Transverse colon (tissue), 4 donors: ENCODE results near the gene RPS23. TPM values are rescaled to one million over a fixed set of nuclear protein-coding genes. Genes with fewer than 3 reads are reported as not detected.

Source experiments
- DNase-seq: peaks from one replicate; pipeline ENCODE4 v3.0.0-alpha.2; 2019
- H3K27ac ChIP-seq, 4 donors: fragments of 200-600 bp; sonication (generic); 2 replicates each; pipeline ENCODE4 v1.5.1; 2016 to 2018; ENCODE audit warnings: inconsistent platforms in 4 of 4
- H3K27me3 ChIP-seq: fragments of 200-600 bp; sonication (generic); 2 replicates; pipeline ENCODE4 v1.5.1; 2017; ENCODE audit warnings: inconsistent platforms
- H3K36me3 ChIP-seq, 4 donors: fragments of 200-600 bp; sonication (generic); 2 replicates each; pipeline ENCODE4 v1.5.1; 2017 to 2019; ENCODE audit warnings: inconsistent platforms in 4 of 4
- H3K4me1 ChIP-seq, 4 donors: fragments of 200-600 bp; sonication (generic); 2 replicates each; pipeline ENCODE4 v1.5.1; 2017 to 2020; ENCODE audit warnings: inconsistent platforms in 4 of 4
- H3K4me3 ChIP-seq, 4 donors: fragments of 200-600 bp; sonication (generic); 1 replicate in 1 of 4; 2 replicates in 3 of 4; pipeline versions ENCODE4 v1.5.1 to v1.6.1; 2017 to 2019; ENCODE audit warnings: inconsistent platforms in 4 of 4
- H3K9me3 ChIP-seq, 2 donors: fragments of 200-600 bp; sonication (generic); 2 replicates each; pipeline ENCODE4 v1.5.1; 2017 to 2019; ENCODE audit warnings: inconsistent platforms in 2 of 2
- CTCF ChIP-seq, 5 experiments: fragments of 200-600 bp in 3 of 5; fragments of 450-650 bp in 2 of 5; sonication (generic) in 3 of 5; IDR thresholded peaks; 1 replicate in 2 of 5; 2 replicates in 3 of 5; pipeline ENCODE4 v1.5.1; 2016 to 2017; ENCODE audit warnings: antibody characterized with exemption in 5 of 5, inconsistent platforms in 3 of 5, mild to moderate bottlenecking in 2 of 5, moderate library complexity in 1 of 5
- EP300 ChIP-seq: sonication (generic); formaldehyde crosslinking; IDR thresholded peaks from one replicate; pipeline ENCODE4 v1.6.1; 2017; ENCODE audit warnings: antibody characterized with exemption, low read depth
- POLR2A ChIP-seq: fragments of 450-650 bp; IDR thresholded peaks from one replicate; pipeline ENCODE4 v1.6.1; 2016; ENCODE audit warnings: antibody characterized with exemption, mild to moderate bottlenecking, moderate library complexity
- POLR2AphosphoS5 ChIP-seq, 3 donors: sonication (generic); formaldehyde crosslinking; IDR thresholded peaks; one replicate each; pipeline ENCODE4 v1.6.1; 2016; ENCODE audit warnings: antibody characterized with exemption in 3 of 3
- WGBS, 2 donors: methylation state at CpG; one replicate each; pipeline ENCODE4 v1.1.5; 2018; ENCODE audit warnings: low coverage in 1 of 2; 5-methylcytosine and 5-hydroxymethylcytosine counted together
- in situ Hi-C, 4 donors: fragments of 200-750 bp; cut with MboI; loops; one replicate each; pipeline versions ENCODE4 v1.15.0 to v1.15.1; 2017; ENCODE audit warnings: low sequenced_read_pairs in 3 of 4, low pct_ligation_motif_present in 1 of 4, low pct_unique_long_range_greater_than_20kb in 1 of 4
- intact Hi-C: fragments of 100-400 bp; cut with DNase I; formaldehyde crosslinking; loops from one replicate; pipeline ENCODE4 v1.15.1; 2023; ENCODE audit warnings: low total_unique reads
- total RNA-seq, 4 donors: library from RNA; depleted of rRNA; stranded (reverse); fragments of >200 nt; gene quantifications; one replicate each; pipeline ENCODE4 v1.1.0, GENCODE V29; 2016

Gene RPS23
- total RNA-seq, 4 donors from 2014 or later: 482 to 1,766 (median 1,102) TPM

- whole genome bisulfite sequencing, 2 donors: 47 to 56% methylated on average over 5 of the region's 5 CpGs
- DNase-seq: peak; percentile 50
- no peak overlapping the region for H3K4me3 ChIP-seq
- in situ Hi-C loops: no loop called here
- peak overlapping the region in 2 of 4 donors; percentile 25 to 43 for H3K27ac ChIP-seq
- H3K36me3 ChIP-seq: no peaks in the 10 kb centered on the region
- intact Hi-C loops: no loop called here
- H3K4me1 ChIP-seq: peaks cover 0 to 7% (median 2%) of the 10 kb centered on the region in 4 donors
- no peaks in the 10 kb centered on the region for H3K9me3 ChIP-seq
- no peaks in the 10 kb centered on the region for H3K27me3 ChIP-seq
- TF ChIP-seq POLR2A: no peak
- no peak for TF ChIP-seq CTCF (IDR thresholded peaks at IDR 0.05)
- no peak for TF ChIP-seq EP300
- no peak for TF ChIP-seq POLR2AphosphoS5 (IDR thresholded peaks at IDR 0.05)
These were observed 34.9 kb upstream of the RPS23 start for GRCh38 chr5:82313016-82313415.

GRCh38 chr5:82312373-82312856 is 34.3 kb upstream of the RPS23 start:
- TF ChIP-seq POLR2A (no peak), CTCF (IDR thresholded peaks at IDR 0.05) (peak; percentile 55 to 62 (median 56))
- intact Hi-C loops: no loop called here

DNA sequence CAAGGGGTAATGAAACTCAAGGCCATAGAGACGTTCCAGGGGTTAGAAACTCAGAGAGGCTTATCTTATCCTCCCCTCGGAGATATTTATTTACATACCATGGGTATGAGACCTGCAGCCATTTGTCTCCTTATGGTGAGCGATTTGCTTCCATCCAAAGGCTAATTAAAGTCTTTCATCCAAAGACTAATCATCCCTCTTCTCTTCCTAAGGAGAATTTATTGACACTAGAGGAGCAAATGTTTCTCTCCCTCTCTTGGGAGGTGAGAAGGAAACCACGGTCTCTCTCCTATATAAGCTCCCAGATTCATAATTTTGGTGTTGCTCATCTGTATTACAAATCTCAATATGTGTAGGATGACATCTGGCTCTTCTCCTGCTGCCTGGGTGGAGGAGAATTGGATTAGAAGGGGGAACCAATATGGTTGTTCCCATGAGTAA is 31.0 kb upstream of the RPS23 start:
- WGBS, 2 donors: 69 to 76% methylated on average over 4 of the region's 4 CpGs
- TF ChIP-seq CTCF (IDR thresholded peaks at IDR 0.05) (no peak), EP300 (no peak)

More at GRCh38 chr5:82312373-82312856, 34.3 kb upstream of the RPS23 start:
- Histone ChIP-seq H3K4me3 (no peak overlapping the region), H3K4me1 (peaks cover 0 to 7% (median 2%) of the 10 kb centered on the region in 4 donors), H3K27me3 (no peaks in the 10 kb centered on the region), H3K36me3 (no peaks in the 10 kb centered on the region), H3K27ac (peak overlapping the region in 2 of 4 donors; percentile 25 to 43), H3K9me3 (no peaks in the 10 kb centered on the region)
- 15 to 38% methylated on average over 9 to 17 of the region's 17 CpGs for WGBS, 2 donors
- peak; percentile 64 for DNase-seq
- in situ Hi-C loops: no loop called here

DNA sequence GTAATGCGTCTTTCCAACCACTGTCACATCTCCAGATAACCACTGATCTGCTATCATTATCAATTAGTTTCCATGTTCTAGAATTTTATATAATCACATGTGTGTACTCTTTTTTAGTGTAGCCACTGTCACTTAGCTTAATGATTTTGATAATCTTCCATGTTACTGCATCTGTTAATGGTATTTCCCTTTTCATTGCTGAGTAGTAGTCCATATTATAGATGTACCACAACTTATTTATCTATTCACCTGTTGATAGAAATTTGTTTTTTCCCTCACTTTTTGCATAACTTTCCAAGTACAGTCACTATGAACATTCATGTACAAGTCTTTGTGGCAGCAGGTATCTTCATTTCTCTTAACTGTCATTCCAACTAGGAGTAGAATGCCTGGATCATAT is 30.3 kb upstream of the RPS23 start:
- Histone ChIP-seq H3K4me1 (peaks cover 0 to 7% (median 2%) of the 10 kb centered on the region in 4 donors), H3K27ac (no peak overlapping the region), H3K27me3 (no peaks in the 10 kb centered on the region), H3K4me3 (no peak overlapping the region), H3K36me3 (no peaks in the 10 kb centered on the region), H3K9me3 (no peaks in the 10 kb centered on the region)
- in situ Hi-C loops (no loop called here), intact Hi-C loops (no loop called here)
- no peak for TF ChIP-seq POLR2AphosphoS5 (IDR thresholded peaks at IDR 0.05)
- no peak for TF ChIP-seq CTCF (IDR thresholded peaks at IDR 0.05)
- TF ChIP-seq POLR2A: no peak
- TF ChIP-seq EP300: no peak
- 94 to 97% methylated on average over 1 of the region's 1 CpG for WGBS, 2 donors
- no peak for DNase-seq

More for the DNA sequence above, 31.0 kb upstream of the RPS23 start:
- DNase-seq: no peak
- Histone ChIP-seq H3K4me1 (peaks cover 0 to 7% (median 2%) of the 10 kb centered on the region in 4 donors), H3K27ac (no peak overlapping the region), H3K36me3 (no peaks in the 10 kb centered on the region), H3K9me3 (no peaks in the 10 kb centered on the region), H3K27me3 (no peaks in the 10 kb centered on the region), H3K4me3 (no peak overlapping the region)
- intact Hi-C loops: no loop called here
- in situ Hi-C loops: no loop called here
